GM19043 (cell line): ENCODE measurements around the gene ARFGEF3.

Source experiments
- ATAC-seq: cut with Tn5 transposase; IDR thresholded peaks from one replicate; pipeline ENCODE4 v1.9.1; 2021; ENCODE audit warnings: low read depth; ENCODE audit not compliant: unreplicated experiment

The ARFGEF3 gene

GRCh38 chr6:138387577-138388368 lies 226.0 kb downstream of the ARFGEF3 start:
- no peak for ATAC-seq

GRCh38 chr6:138389551-138389950 lies 227.8 kb downstream of the ARFGEF3 start:
- no peak for ATAC-seq
